ENCODE measurements around the gene METTL8. TPM values are rescaled to one million over a fixed set of nuclear protein-coding genes. Genes with fewer than 3 reads are reported as not detected.

The METTL8 gene
- total and polyA plus RNA-seq, 2 experiments from 2014 or later = 60.9 to 64.3 TPM

GRCh38 chr2:171399292-171399691, 34.5 kb downstream of the METTL8 start (continued):
- TF ChIP-seq, protein P1, sequence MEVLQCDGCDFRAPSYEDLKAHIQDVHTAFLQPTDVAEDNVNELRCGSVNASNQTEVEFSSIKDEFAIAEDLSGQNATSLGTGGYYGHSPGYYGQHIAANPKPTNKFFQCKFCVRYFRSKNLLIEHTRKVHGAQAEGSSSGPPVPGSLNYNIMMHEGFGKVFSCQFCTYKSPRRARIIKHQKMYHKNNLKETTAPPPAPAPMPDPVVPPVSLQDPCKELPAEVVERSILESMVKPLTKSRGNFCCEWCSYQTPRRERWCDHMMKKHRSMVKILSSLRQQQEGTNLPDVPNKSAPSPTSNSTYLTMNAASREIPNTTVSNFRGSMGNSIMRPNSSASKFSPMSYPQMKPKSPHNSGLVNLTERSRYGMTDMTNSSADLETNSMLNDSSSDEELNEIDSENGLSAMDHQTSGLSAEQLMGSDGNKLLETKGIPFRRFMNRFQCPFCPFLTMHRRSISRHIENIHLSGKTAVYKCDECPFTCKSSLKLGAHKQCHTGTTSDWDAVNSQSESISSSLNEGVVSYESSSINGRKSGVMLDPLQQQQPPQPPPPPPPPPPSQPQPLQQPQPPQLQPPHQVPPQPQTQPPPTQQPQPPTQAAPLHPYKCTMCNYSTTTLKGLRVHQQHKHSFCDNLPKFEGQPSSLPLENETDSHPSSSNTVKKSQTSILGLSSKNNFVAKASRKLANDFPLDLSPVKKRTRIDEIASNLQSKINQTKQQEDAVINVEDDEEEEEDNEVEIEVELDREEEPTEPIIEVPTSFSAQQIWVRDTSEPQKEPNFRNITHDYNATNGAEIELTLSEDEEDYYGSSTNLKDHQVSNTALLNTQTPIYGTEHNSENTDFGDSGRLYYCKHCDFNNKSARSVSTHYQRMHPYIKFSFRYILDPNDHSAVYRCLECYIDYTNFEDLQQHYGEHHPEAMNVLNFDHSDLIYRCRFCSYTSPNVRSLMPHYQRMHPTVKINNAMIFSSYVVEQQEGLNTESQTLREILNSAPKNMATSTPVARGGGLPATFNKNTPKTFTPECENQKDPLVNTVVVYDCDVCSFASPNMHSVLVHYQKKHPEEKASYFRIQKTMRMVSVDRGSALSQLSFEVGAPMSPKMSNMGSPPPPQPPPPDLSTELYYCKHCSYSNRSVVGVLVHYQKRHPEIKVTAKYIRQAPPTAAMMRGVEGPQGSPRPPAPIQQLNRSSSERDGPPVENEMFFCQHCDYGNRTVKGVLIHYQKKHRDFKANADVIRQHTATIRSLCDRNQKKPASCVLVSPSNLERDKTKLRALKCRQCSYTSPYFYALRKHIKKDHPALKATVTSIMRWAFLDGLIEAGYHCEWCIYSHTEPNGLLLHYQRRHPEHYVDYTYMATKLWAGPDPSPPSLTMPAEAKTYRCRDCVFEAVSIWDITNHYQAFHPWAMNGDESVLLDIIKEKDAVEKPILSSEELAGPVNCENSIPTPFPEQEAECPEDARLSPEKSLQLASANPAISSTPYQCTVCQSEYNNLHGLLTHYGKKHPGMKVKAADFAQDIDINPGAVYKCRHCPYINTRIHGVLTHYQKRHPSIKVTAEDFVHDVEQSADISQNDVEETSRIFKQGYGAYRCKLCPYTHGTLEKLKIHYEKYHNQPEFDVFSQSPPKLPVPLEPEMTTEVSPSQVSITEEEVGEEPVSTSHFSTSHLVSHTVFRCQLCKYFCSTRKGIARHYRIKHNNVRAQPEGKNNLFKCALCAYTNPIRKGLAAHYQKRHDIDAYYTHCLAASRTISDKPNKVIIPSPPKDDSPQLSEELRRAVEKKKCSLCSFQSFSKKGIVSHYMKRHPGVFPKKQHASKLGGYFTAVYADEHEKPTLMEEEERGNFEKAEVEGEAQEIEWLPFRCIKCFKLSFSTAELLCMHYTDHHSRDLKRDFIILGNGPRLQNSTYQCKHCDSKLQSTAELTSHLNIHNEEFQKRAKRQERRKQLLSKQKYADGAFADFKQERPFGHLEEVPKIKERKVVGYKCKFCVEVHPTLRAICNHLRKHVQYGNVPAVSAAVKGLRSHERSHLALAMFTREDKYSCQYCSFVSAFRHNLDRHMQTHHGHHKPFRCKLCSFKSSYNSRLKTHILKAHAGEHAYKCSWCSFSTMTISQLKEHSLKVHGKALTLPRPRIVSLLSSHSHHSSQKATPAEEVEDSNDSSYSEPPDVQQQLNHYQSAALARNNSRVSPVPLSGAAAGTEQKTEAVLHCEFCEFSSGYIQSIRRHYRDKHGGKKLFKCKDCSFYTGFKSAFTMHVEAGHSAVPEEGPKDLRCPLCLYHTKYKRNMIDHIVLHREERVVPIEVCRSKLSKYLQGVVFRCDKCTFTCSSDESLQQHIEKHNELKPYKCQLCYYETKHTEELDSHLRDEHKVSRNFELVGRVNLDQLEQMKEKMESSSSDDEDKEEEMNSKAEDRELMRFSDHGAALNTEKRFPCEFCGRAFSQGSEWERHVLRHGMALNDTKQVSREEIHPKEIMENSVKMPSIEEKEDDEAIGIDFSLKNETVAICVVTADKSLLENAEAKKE (CRISPR knock-in tag; IDR thresholded peaks at IDR 0.05) = no peak
- TF ChIP-seq EZH2 (IDR thresholded peaks at IDR 0.05; ENCODE audit: low read depth, unreplicated experiment) (no peak), EZH2phosphoT487 (IDR thresholded peaks at IDR 0.05; ENCODE audit: unreplicated experiment) (no peak), ETS1 (IDR thresholded peaks at IDR 0.05) (no peak)

- no peaks in the 10 kb centered on the region for H3K27me3 ChIP-seq (ENCODE audit: insufficient read depth)
- DNase-seq (ENCODE audit: low spot score) (no peak), ATAC-seq (no peak)
- Mint-ChIP-seq H3K36me3 (ENCODE audit: low read depth) (peaks cover 5% of the 10 kb centered on the region; the same call in 1 of the 3 replicates), H3K27ac (peak overlapping the region; percentile 19), H3K9me3 (peaks cover 4% of the 10 kb centered on the region; the same call in 2 of the 3 replicates), H3K4me3 (no peak overlapping the region), H3K27me3 (ENCODE audit: insufficient read depth, low read depth, poor library complexity) (no peaks in the 10 kb centered on the region), H3K4me1 (peaks cover 39% of the 10 kb centered on the region)
- H3K4me2 ChIP-seq = no peak overlapping the region
- H2AFZ ChIP-seq = no peak overlapping the region
- H3K36me3 ChIP-seq (ENCODE audit: insufficient read depth) = no peaks in the 10 kb centered on the region
- H3K79me2 ChIP-seq (replicated peaks; ENCODE audit: insufficient read depth) = peaks cover 45% of the 10 kb centered on the region
- no peaks in the 10 kb centered on the region for H3F3A ChIP-seq (replicated peaks; ENCODE audit: low read depth)
- no peak overlapping the region for H3K4me3 ChIP-seq
- no peak overlapping the region for H3K27ac ChIP-seq (ENCODE audit: low read depth)
- peaks cover 29% of the 10 kb centered on the region for H3K4me1 ChIP-seq (ENCODE audit: insufficient read depth)
- H3K9me2 ChIP-seq (ENCODE audit: insufficient read depth) = no peaks in the 10 kb centered on the region
- H4K20me1 ChIP-seq (replicated peaks; ENCODE audit: insufficient read depth) = no peaks in the 10 kb centered on the region
- TF ChIP-seq NANOG (IDR thresholded peaks at IDR 0.05; ENCODE audit: borderline replicate concordance) = no peak
- no peak for TF ChIP-seq EZH2 (IDR thresholded peaks at IDR 0.05; ENCODE audit: low read depth, unreplicated experiment)
- TF ChIP-seq CREB1 (CRISPR knock-in tag; IDR thresholded peaks at IDR 0.05; ENCODE audit: low read depth) = no peak
- TF ChIP-seq ZNF114 (CRISPR knock-in tag; IDR thresholded peaks at IDR 0.05) = no peak
- no peak for TF ChIP-seq POLR2AphosphoS5 (IDR thresholded peaks at IDR 0.05; ENCODE audit: low read depth)
- no peak for TF ChIP-seq REST (IDR thresholded peaks at IDR 0.05; ENCODE audit: unreplicated experiment)
- no peak for TF ChIP-seq EZH2phosphoT487 (IDR thresholded peaks at IDR 0.05; ENCODE audit: unreplicated experiment)
Observed at GRCh38 chr2:171394164-171394740, 39.5 kb downstream of the METTL8 start.
